ENCODE results near the gene ZNF331.

ZNF331 gene

GRCh38 chr19:53520163-53520546 is 17.8 kb upstream of the ZNF331 start:
- H3K27me3 ChIP-seq (ENCODE audit: control insufficient read depth, insufficient read depth, low read length), result no peaks in the 10 kb centered on the region

GRCh38 chr19:53520547-53521372 is 17.2 kb upstream of the ZNF331 start:
- DNase-seq (ENCODE audit: low read depth, low spot score), result peak; percentile 96
- H3K4me1 ChIP-seq (ENCODE audit: control insufficient read depth, insufficient read depth, low read length), result no peaks in the 10 kb centered on the region
- H3K4me3 ChIP-seq (ENCODE audit: low read length), result peak overlapping the region; percentile 81
- no peaks in the 10 kb centered on the region for H3K9me3 ChIP-seq (ENCODE audit: control insufficient read depth, insufficient read depth, low read length)
- WGBS (ENCODE audit: insufficient coverage, insufficient read length), result no CpG with 5 or more reads among the region's 46 CpGs
- H3K27ac ChIP-seq (ENCODE audit: low read length), result no peak overlapping the region
- H3K36me3 ChIP-seq (ENCODE audit: control insufficient read depth, insufficient read depth, low read length), result no peaks in the 10 kb centered on the region
- H3K27me3 ChIP-seq (ENCODE audit: control insufficient read depth, insufficient read depth, low read length), result no peaks in the 10 kb centered on the region

More at GRCh38 chr19:53520163-53520546, 17.8 kb upstream of the ZNF331 start:
- no peak overlapping the region for H3K4me3 ChIP-seq (ENCODE audit: low read length)
- no peaks in the 10 kb centered on the region for H3K9me3 ChIP-seq (ENCODE audit: control insufficient read depth, insufficient read depth, low read length)
- no peaks in the 10 kb centered on the region for H3K4me1 ChIP-seq (ENCODE audit: control insufficient read depth, insufficient read depth, low read length)
- no peak overlapping the region for H3K27ac ChIP-seq (ENCODE audit: low read length)
- H3K36me3 ChIP-seq (ENCODE audit: control insufficient read depth, insufficient read depth, low read length), result no peaks in the 10 kb centered on the region
- no CpG with 5 or more reads among the region's 13 CpGs for WGBS (ENCODE audit: insufficient coverage, insufficient read length)
- no peak for DNase-seq (ENCODE audit: low read depth, low spot score)

- Histone ChIP-seq H3K36me3 (ENCODE audit: control insufficient read depth, insufficient read depth, low read length) (no peaks in the 10 kb centered on the region), H3K27ac (ENCODE audit: low read length) (no peak overlapping the region), H3K27me3 (ENCODE audit: control insufficient read depth, insufficient read depth, low read length) (no peaks in the 10 kb centered on the region), H3K4me3 (ENCODE audit: low read length) (peak overlapping the region; percentile 81), H3K4me1 (ENCODE audit: control insufficient read depth, insufficient read depth, low read length) (no peaks in the 10 kb centered on the region), H3K9me3 (ENCODE audit: control insufficient read depth, insufficient read depth, low read length) (no peaks in the 10 kb centered on the region; the same call in 1 of the 2 replicates)
- WGBS (ENCODE audit: insufficient coverage, insufficient read length), result no CpG with 5 or more reads among the region's 33 CpGs
- DNase-seq (ENCODE audit: low read depth, low spot score), result no peak
Measured at GRCh38 chr19:53521373-53522202, 16.4 kb upstream of the ZNF331 start.

- H3K27me3 ChIP-seq (ENCODE audit: control insufficient read depth, insufficient read depth, low read length), result no peaks in the 10 kb centered on the region
- H3K4me1 ChIP-seq (ENCODE audit: control insufficient read depth, insufficient read depth, low read length), result no peaks in the 10 kb centered on the region
- H3K4me3 ChIP-seq (ENCODE audit: low read length), result no peak overlapping the region
- peaks cover 9% of the 10 kb centered on the region; the same call in 1 of the 2 replicates for H3K36me3 ChIP-seq (ENCODE audit: control insufficient read depth, insufficient read depth, low read length)
- DNase-seq (ENCODE audit: low read depth, low spot score), result no peak
- H3K9me3 ChIP-seq (ENCODE audit: control insufficient read depth, insufficient read depth, low read length), result no peaks in the 10 kb centered on the region; the same call in 1 of the 2 replicates
- no CpG with 5 or more reads among the region's 2 CpGs for WGBS (ENCODE audit: insufficient coverage, insufficient read length)
- H3K27ac ChIP-seq (ENCODE audit: low read length), result no peak overlapping the region
Measured at GRCh38 chr19:53525922-53526321, 12.0 kb upstream of the ZNF331 start.

GRCh38 chr19:53530622-53531021 is 7.3 kb upstream of the ZNF331 start:
- Histone ChIP-seq H3K9me3 (ENCODE audit: control insufficient read depth, insufficient read depth, low read length) (no peaks in the 10 kb centered on the region; the same call in 1 of the 2 replicates), H3K4me3 (ENCODE audit: low read length) (no peak overlapping the region), H3K4me1 (ENCODE audit: control insufficient read depth, insufficient read depth, low read length) (no peaks in the 10 kb centered on the region), H3K36me3 (ENCODE audit: control insufficient read depth, insufficient read depth, low read length) (peaks cover 9% of the 10 kb centered on the region; the same call in 1 of the 2 replicates), H3K27me3 (ENCODE audit: control insufficient read depth, insufficient read depth, low read length) (no peaks in the 10 kb centered on the region), H3K27ac (ENCODE audit: low read length) (no peak overlapping the region)
- no CpG with 5 or more reads among the region's 8 CpGs for WGBS (ENCODE audit: insufficient coverage, insufficient read length)
- DNase-seq (ENCODE audit: low read depth, low spot score), result no peak

GRCh38 chr19:53531457-53531856 is 6.5 kb upstream of the ZNF331 start:
- H3K27me3 ChIP-seq (ENCODE audit: control insufficient read depth, insufficient read depth, low read length), result no peaks in the 10 kb centered on the region
- DNase-seq (ENCODE audit: low read depth, low spot score), result no peak
- peaks cover 9% of the 10 kb centered on the region; the same call in 1 of the 2 replicates for H3K36me3 ChIP-seq (ENCODE audit: control insufficient read depth, insufficient read depth, low read length)
- no peak overlapping the region for H3K27ac ChIP-seq (ENCODE audit: low read length)
- no CpG with 5 or more reads among the region's 4 CpGs for WGBS (ENCODE audit: insufficient coverage, insufficient read length)
- H3K4me1 ChIP-seq (ENCODE audit: control insufficient read depth, insufficient read depth, low read length), result no peaks in the 10 kb centered on the region
- H3K4me3 ChIP-seq (ENCODE audit: low read length), result no peak overlapping the region
- no peaks in the 10 kb centered on the region for H3K9me3 ChIP-seq (ENCODE audit: control insufficient read depth, insufficient read depth, low read length)

- no peak overlapping the region for H3K27ac ChIP-seq (ENCODE audit: low read length)
- no CpG with 5 or more reads among the region's 1 CpG for WGBS (ENCODE audit: insufficient coverage, insufficient read length)
- peaks cover 12% of the 10 kb centered on the region; the same call in 1 of the 2 replicates for H3K36me3 ChIP-seq (ENCODE audit: control insufficient read depth, insufficient read depth, low read length)
- H3K4me1 ChIP-seq (ENCODE audit: control insufficient read depth, insufficient read depth, low read length), result no peaks in the 10 kb centered on the region
- no peak for DNase-seq (ENCODE audit: low read depth, low spot score)
- H3K4me3 ChIP-seq (ENCODE audit: low read length), result no peak overlapping the region
- no peaks in the 10 kb centered on the region for H3K27me3 ChIP-seq (ENCODE audit: control insufficient read depth, insufficient read depth, low read length)
- H3K9me3 ChIP-seq (ENCODE audit: control insufficient read depth, insufficient read depth, low read length), result no peaks in the 10 kb centered on the region
Measured at GRCh38 chr19:53532362-53532761, 5.6 kb upstream of the ZNF331 start.

- H3K4me1 ChIP-seq (ENCODE audit: control insufficient read depth, insufficient read depth, low read length), result no peaks in the 10 kb centered on the region
Measured at GRCh38 chr19:53536225-53536548, 1.8 kb upstream of the ZNF331 start.

GRCh38 chr19:53537121-53537520 is 824 bp upstream of the ZNF331 start:
- Histone ChIP-seq H3K27ac (ENCODE audit: low read length) (no peak overlapping the region), H3K27me3 (ENCODE audit: control insufficient read depth, insufficient read depth, low read length) (no peaks in the 10 kb centered on the region), H3K9me3 (ENCODE audit: control insufficient read depth, insufficient read depth, low read length) (no peaks in the 10 kb centered on the region), H3K36me3 (ENCODE audit: control insufficient read depth, insufficient read depth, low read length) (peaks cover 13% of the 10 kb centered on the region), H3K4me1 (ENCODE audit: control insufficient read depth, insufficient read depth, low read length) (no peaks in the 10 kb centered on the region), H3K4me3 (ENCODE audit: low read length) (peak overlapping the region; percentile 5; the same call in 1 of the 2 replicates)
- no CpG with 5 or more reads among the region's 11 CpGs for WGBS (ENCODE audit: insufficient coverage, insufficient read length)
- no peak for DNase-seq (ENCODE audit: low read depth, low spot score)

More at GRCh38 chr19:53536225-53536548, 1.8 kb upstream of the ZNF331 start:
- H3K4me3 ChIP-seq (ENCODE audit: low read length), result no peak overlapping the region
- no peaks in the 10 kb centered on the region for H3K9me3 ChIP-seq (ENCODE audit: control insufficient read depth, insufficient read depth, low read length)
- no peaks in the 10 kb centered on the region for H3K27me3 ChIP-seq (ENCODE audit: control insufficient read depth, insufficient read depth, low read length)
- no peak for DNase-seq (ENCODE audit: low read depth, low spot score)
- peaks cover 13% of the 10 kb centered on the region for H3K36me3 ChIP-seq (ENCODE audit: control insufficient read depth, insufficient read depth, low read length)
- H3K27ac ChIP-seq (ENCODE audit: low read length), result no peak overlapping the region

GRCh38 chr19:53538378-53539109 is 599 bp downstream of the ZNF331 start:
- DNase-seq (ENCODE audit: low read depth, low spot score), result no peak
- no peak overlapping the region for H3K27ac ChIP-seq (ENCODE audit: low read length)
- no peaks in the 10 kb centered on the region for H3K4me1 ChIP-seq (ENCODE audit: control insufficient read depth, insufficient read depth, low read length)
- no peaks in the 10 kb centered on the region for H3K27me3 ChIP-seq (ENCODE audit: control insufficient read depth, insufficient read depth, low read length)
- no peaks in the 10 kb centered on the region for H3K9me3 ChIP-seq (ENCODE audit: control insufficient read depth, insufficient read depth, low read length)
- peaks cover 13% of the 10 kb centered on the region for H3K36me3 ChIP-seq (ENCODE audit: control insufficient read depth, insufficient read depth, low read length)
- no CpG with 5 or more reads among the region's 36 CpGs for WGBS (ENCODE audit: insufficient coverage, insufficient read length)
- peak overlapping the region; percentile 66; the same call in 1 of the 2 replicates for H3K4me3 ChIP-seq (ENCODE audit: low read length)

Data from iPS DF 6.9 (cell line).